Gastroesophageal sphincter (tissue), 3 donors: ENCODE measurements around the gene COLEC12.

ENCODE experiments used
- EP300 ChIP-seq: sonication (generic); formaldehyde crosslinking; IDR thresholded peaks from one replicate; pipeline ENCODE4 v1.6.1; 2017; ENCODE audit warnings: antibody characterized with exemption, mild to moderate bottlenecking
- POLR2A ChIP-seq, 2 donors: fragments of 450-650 bp; IDR thresholded peaks; one replicate each; pipeline ENCODE4 v1.6.1; 2017; ENCODE audit warnings: antibody characterized with exemption in 2 of 2, mild to moderate bottlenecking in 2 of 2, moderate library complexity in 1 of 2
- POLR2AphosphoS5 ChIP-seq: sonication (generic); formaldehyde crosslinking; IDR thresholded peaks from one replicate; pipeline ENCODE4 v1.6.1; 2017; ENCODE audit warnings: antibody characterized with exemption
- TF ChIP-seq, protein P1 (sequence below), 4 experiments: fragments of 200-600 bp in 2 of 4; fragments of 450-650 bp in 2 of 4; sonication (generic) in 1 of 4; IDR thresholded peaks; one replicate each; pipeline ENCODE4 v1.5.1; 2017 to 2019; ENCODE audit warnings: antibody characterized with exemption in 4 of 4, mild to moderate bottlenecking in 2 of 4, moderate library complexity in 2 of 4

- TF ChIP-seq POLR2A (IDR thresholded peaks at IDR 0.05) (no peak), EP300 (no peak), POLR2AphosphoS5 (no peak)
- TF ChIP-seq, protein P1, sequence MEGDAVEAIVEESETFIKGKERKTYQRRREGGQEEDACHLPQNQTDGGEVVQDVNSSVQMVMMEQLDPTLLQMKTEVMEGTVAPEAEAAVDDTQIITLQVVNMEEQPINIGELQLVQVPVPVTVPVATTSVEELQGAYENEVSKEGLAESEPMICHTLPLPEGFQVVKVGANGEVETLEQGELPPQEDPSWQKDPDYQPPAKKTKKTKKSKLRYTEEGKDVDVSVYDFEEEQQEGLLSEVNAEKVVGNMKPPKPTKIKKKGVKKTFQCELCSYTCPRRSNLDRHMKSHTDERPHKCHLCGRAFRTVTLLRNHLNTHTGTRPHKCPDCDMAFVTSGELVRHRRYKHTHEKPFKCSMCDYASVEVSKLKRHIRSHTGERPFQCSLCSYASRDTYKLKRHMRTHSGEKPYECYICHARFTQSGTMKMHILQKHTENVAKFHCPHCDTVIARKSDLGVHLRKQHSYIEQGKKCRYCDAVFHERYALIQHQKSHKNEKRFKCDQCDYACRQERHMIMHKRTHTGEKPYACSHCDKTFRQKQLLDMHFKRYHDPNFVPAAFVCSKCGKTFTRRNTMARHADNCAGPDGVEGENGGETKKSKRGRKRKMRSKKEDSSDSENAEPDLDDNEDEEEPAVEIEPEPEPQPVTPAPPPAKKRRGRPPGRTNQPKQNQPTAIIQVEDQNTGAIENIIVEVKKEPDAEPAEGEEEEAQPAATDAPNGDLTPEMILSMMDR (IDR thresholded peaks at IDR 0.05): no peak
Observed at GRCh38 chr18:339200-339599, 161.3 kb downstream of the COLEC12 start.
